ENCODE data around the gene ZNF516. TPM values are rescaled to one million over a fixed set of nuclear protein-coding genes. Genes with fewer than 3 reads are reported as not detected.

The ZNF516 gene
- total RNA-seq, 1 experiment from 2014 or later: 16.6 TPM

DNA sequence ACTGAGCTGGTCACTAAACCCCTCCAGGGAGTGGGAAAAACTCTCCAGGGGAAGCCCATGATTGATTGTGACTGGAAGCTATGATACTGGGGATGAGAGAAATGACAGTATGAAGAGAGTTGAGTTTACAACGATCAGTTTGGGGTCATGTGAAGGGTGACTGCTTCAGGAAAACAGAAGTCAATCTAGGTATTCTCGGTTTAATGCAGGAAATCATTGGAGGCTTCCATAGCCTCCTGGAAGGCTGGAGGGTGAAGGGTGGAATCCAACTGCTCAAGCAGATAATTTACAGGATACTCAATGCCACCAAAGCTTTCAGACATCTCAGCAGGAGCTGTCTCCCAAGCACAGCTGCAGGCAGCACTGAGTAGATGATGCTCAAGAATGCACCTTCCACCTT lies 154.6 kb downstream of the ZNF516 start:
- in situ Hi-C loops (cut with HindIII; ENCODE audit: low pct_unique_long_range_greater_than_20kb, low sequenced_read_pairs): no loop called here

DNA sequence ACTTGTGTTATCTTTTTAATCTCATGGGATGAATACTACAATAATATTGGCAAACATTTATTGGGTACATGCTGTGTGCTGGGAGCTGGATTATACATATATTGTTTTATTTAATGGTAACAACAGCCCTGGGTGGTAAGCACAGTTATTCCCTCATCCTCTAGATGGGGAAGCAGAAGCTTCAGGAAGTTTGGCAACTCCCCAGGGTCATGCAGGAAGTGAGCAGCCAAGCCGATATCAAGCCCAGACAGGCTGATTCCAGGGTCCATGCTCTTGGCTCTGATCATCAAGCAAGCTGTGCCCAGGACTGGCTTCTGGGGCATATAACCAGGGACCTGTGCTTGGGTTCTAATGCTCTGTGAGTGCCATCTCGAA lies 155.8 kb downstream of the ZNF516 start:
- no peak for DNase-seq (ENCODE audit: low read depth, low spot score)
- in situ Hi-C loops (cut with HindIII; ENCODE audit: low pct_unique_long_range_greater_than_20kb, low sequenced_read_pairs): no loop called here

More for the DNA sequence above, 154.6 kb downstream of the ZNF516 start:
- no peak for DNase-seq (ENCODE audit: low read depth, low spot score)

DNA sequence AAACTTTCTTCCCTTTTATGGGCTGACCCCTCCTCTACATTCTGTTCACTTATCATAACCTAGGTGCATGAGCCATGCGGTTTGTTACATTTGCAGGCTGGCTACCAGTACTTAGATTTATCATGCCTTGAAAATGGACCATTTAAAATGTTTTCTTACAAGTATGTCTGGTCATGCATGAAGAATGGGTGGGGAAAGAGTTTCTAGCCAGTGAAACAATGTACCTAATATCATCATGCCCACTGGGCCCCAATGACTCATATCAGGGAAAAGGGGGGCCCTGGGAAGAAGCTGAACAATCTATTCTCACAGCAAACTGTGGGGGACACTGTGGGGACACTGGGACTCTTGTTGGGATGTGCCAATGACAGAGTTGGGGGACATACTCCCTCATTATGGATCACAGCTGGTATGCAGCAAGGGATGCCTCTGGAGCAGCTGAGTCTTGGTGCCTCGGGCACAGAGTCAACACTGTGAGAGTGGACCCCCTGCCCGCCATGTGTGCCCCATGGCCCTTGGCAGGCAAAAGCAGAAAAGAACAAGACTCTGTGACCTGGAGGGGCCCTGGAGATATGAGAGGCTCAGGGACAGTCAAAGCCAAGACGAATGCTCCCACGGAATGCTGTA lies 156.3 kb downstream of the ZNF516 start:
- in situ Hi-C loops (cut with HindIII; ENCODE audit: low pct_unique_long_range_greater_than_20kb, low sequenced_read_pairs): no loop called here
- DNase-seq (ENCODE audit: low read depth, low spot score): no peak

DNA sequence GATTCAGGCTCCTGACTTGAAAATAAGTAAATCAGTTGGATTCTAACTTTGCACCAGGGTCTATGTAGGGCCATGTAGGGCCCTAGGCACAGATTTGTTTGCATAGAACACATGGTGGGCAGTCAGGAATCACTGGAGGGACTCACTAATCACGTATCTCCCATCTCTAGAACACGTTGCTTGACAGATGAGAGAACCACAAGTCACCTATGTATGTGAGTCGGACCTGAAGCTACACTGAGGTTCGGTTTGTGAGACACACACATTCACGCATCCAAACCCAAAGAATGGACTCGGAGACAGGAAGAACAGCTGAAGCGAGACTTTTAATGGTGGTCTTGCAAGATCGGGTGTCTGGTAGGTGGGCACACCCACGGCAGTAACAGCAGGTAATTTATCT lies 157.0 kb downstream of the ZNF516 start:
- in situ Hi-C loops (cut with HindIII; ENCODE audit: low pct_unique_long_range_greater_than_20kb, low sequenced_read_pairs): no loop called here
- DNase-seq (ENCODE audit: low read depth, low spot score): no peak

DNA sequence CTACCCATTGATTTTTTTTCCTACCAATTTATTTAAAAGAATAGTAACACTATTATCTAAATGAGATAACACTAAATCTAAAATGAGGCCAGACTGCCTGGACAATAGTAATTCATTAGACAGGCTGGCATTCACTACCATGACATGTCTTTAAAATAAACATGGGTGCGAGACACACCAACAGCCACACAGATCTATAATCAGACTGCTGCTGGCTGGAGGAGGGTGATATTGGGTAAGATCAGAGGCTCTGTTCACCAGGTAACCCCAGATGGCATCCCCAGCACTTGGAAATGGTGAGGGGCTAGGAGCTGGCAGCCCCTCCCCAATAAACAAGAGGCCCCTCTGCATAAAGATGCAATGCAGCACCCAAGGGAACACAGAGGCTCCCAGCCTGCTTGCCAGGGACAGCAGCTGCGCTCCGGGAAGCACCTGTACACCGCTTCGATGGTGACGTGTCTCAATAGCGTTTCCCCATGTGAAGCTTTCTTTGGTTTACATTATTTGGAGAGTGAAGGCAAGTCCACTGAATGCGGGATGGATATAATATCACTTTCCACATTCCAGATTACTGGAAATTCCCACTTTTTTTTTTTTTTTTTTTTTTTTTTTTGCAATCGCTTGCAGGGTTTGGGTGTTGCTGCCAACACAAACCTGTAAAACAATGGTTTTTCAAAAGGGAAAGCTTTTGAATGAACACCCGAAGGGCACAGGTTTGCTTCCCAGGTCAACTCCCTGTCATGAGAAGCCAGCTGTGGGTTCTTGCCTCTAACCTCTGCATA lies 159.0 kb downstream of the ZNF516 start:
- in situ Hi-C loops (cut with HindIII; ENCODE audit: low pct_unique_long_range_greater_than_20kb, low sequenced_read_pairs): no loop called here

DNA sequence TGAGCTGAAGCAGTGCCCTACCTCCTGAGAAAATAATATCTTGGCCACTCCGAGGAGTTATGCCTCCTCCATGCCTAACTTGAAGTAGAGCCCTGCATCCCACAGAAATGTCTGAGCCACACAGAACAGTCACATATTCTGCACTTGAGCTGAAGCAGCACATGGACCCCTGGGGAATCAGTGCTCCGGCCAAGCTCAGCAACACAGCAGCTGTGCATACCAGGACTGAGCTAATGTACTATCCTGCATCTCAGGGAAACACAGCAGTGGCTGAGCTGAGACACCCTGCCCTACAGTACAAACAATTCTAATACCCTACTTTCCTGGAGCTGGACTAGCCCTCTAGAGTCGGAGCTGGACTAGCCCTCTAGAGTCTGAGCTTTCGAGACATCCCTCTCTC lies 166.9 kb downstream of the ZNF516 start:
- DNase-seq (ENCODE audit: low read depth, low spot score): no peak
- in situ Hi-C loops (cut with HindIII; ENCODE audit: low pct_unique_long_range_greater_than_20kb, low sequenced_read_pairs): no loop called here

More for the DNA sequence above, 159.0 kb downstream of the ZNF516 start:
- DNase-seq (ENCODE audit: low read depth, low spot score): no peak

DNA sequence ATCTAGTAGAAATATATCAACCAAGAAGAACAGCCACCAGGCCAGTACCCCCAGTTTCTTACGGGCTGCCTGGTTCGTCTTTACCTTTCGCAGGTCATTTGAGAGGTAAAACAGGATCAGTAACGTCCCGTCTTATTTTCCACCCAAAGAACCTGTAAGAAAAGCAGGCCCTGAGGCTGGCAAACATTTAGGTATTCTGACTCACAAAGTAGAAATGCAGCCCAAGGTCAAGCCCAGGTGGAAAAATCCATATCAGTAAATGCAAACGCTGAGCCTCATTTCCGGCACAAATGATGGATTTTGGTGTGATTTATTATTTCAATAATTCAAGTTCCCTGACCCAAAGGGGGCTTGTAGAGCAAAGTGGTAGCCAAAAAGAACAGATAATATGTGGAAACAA lies 171.2 kb downstream of the ZNF516 start:
- in situ Hi-C loops (cut with HindIII; ENCODE audit: low pct_unique_long_range_greater_than_20kb, low sequenced_read_pairs): no loop called here
- no peak for DNase-seq (ENCODE audit: low read depth, low spot score)

DNA sequence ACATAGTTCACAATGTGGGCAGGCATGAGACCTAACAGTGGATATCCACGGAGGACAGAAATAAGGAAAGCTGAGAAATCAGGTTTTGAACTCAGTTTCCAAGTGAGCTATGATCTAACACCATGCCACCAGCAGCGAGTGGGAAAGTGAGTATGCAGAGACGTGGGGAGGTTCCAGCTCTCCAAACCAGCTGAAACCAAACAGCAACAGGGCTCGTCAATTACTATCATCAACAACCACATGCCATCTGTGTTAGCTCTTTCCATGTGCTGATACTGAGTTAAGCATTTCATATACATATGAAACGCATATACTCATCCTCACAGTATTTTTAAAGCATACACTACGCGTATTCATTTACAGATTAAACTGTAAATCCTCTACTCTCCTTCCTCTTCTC lies 172.4 kb downstream of the ZNF516 start:
- no peak for DNase-seq (ENCODE audit: low read depth, low spot score)
- in situ Hi-C loops (cut with HindIII; ENCODE audit: low pct_unique_long_range_greater_than_20kb, low sequenced_read_pairs): no loop called here

DNA sequence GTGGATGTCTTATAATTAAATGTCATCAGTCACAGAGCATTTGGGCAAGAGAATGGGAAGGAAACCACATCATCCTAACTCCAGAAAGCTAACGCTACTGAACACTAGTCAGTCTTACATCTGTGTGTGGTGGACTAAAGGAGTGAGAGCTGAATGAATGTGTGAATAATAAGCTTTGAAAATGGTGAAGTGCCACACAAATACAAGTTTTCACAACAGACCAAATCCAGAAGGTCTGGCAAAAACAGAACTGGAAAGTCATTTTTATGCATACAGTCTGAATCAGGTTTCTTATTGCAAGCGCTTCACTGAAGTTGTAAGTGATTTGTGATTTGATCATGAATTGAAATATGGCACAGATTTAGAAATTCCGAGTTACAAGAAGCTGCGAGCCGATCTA lies 175.7 kb downstream of the ZNF516 start:
- DNase-seq (ENCODE audit: low read depth, low spot score): no peak
- in situ Hi-C loops (cut with HindIII; ENCODE audit: low pct_unique_long_range_greater_than_20kb, low sequenced_read_pairs): no loop called here

DNA sequence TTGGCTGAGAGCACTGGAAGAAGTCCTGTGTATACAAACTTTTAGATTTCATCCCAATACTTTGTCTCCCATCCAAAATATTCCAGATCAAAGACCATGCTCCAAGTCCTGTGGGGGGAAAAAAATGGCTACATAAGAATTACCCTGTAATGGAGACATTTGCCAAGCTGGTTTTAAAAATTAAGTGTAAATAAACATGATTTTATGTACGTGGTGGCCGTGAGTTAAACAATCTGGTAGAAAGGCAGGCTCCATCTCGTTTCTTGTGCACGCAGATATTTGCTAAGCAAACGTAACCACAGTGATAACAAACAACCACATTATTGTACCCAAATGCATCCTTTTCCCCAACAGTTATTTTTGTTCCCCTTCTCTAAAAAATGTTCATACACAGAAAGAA lies 176.4 kb downstream of the ZNF516 start:
- no peak for DNase-seq (ENCODE audit: low read depth, low spot score)
- in situ Hi-C loops (cut with HindIII; ENCODE audit: low pct_unique_long_range_greater_than_20kb, low sequenced_read_pairs): no loop called here

DNA sequence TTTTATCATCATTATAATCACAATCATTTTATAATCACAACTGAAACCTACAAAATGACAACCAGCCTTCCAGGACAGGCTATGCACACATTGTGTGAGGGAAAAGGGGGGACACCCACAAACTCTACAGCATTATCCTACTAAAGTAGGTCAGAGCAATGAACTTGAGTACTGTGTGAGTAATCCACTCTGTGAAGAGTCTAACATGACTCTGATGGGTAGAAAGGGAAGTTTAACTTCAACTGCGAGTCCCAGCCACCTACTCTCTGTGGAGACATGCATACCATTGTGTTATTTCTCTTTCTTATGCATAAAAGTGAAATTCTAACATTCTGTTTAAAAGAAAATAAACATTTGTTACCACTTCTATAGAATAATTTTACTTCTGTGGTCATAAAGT lies 177.9 kb downstream of the ZNF516 start:
- no peak for DNase-seq (ENCODE audit: low read depth, low spot score)
- in situ Hi-C loops (cut with HindIII; ENCODE audit: low pct_unique_long_range_greater_than_20kb, low sequenced_read_pairs): no loop called here

DNA sequence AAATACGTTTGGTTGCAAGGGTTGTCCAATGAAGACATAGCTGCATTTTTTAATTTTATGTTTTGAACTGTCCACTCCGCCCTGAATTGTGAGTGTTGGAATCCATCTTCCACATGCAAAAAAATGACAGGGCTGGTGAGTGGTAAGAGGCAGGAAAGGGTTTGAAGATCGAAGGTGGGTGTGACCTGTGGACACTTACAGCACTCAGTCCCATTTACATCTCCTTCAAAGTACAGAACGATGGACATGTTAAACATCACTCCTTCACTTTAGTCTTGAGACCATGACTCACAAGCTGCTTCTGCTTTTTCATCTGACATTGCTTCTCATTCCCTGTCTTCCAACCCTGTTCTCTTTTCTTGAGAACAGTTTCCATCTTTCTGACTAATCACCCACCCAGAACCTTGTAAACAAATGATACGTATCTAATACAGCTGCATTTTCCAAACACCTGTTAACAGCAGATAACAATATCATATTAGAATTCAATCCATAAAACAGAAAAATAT lies 179.3 kb downstream of the ZNF516 start:
- DNase-seq (ENCODE audit: low read depth, low spot score): no peak
- in situ Hi-C loops (cut with HindIII; ENCODE audit: low pct_unique_long_range_greater_than_20kb, low sequenced_read_pairs): no loop called here

DNA sequence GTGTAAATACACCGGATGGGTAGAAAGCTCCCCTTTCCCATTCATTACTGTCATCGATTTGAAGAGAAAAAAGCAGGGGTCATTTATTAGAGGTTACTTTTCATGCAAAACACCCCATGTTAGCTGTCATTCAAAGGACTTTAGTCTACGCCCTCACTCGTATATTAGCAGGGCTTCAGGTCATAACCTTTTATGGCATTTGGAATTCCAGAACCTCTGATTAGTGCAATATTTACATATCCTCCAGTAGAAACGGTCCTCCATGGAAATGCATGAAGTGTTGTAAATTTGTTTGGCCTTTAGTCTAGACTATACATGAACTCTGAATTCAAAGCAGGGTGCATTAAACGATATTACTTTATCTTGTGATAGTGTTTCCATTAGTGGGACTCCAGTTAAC lies 180.5 kb downstream of the ZNF516 start:
- DNase-seq (ENCODE audit: low read depth, low spot score): no peak
- in situ Hi-C loops (cut with HindIII; ENCODE audit: low pct_unique_long_range_greater_than_20kb, low sequenced_read_pairs): no loop called here

DNA sequence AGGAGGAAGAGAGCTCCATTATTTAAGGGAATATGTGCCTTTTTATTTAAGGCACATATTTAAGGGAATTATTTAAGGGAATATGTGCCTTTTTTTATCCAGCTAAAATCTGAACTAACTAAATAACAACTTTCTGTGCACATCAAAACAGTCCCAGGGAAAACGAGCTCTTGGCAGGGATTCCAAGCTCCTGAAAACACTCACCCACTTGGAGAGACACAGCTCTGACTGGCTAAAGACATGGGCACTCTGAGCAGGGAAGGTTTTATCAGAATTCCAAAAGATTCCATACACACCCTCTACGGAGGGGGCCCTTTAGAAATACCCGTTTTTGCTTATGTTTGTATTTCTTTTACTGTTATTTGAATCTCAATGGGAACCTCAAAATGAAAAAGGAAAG lies 181.0 kb downstream of the ZNF516 start:
- no peak for DNase-seq (ENCODE audit: low read depth, low spot score)
- in situ Hi-C loops (cut with HindIII; ENCODE audit: low pct_unique_long_range_greater_than_20kb, low sequenced_read_pairs): no loop called here
